Activated CD4-positive, alpha-beta T cell treated with anti-CD3 and anti-CD28 coated beads, Interleukin-10, Interleukin-2, amounts not matched to agents 100 ng/mL and 50 ng/mL, durations not matched to agents 16 hours and 8 hours (primary cell): ENCODE data around the gene FCHSD2.
"Not testable (repeated sequence)": the region's sequence is repeated elsewhere in the genome, so short reads cannot be mapped to it uniquely, and the experiment has no call there.

Experiments used
- DNase-seq: peaks from one replicate; pipeline ENCODE4 v3.0.0-alpha.2; 2020

Gene FCHSD2

GRCh38 chr11:73055655-73056354 lies 86.3 kb downstream of the FCHSD2 start:
- no peak for DNase-seq

GRCh38 chr11:73055002-73055401 lies 87.1 kb downstream of the FCHSD2 start:
- DNase-seq: no peak

GRCh38 chr11:73053964-73054363 lies 88.2 kb downstream of the FCHSD2 start:
- no peak for DNase-seq

- no peak for DNase-seq
Measured at GRCh38 chr11:73048446-73048845, 93.7 kb downstream of the FCHSD2 start.

DNA sequence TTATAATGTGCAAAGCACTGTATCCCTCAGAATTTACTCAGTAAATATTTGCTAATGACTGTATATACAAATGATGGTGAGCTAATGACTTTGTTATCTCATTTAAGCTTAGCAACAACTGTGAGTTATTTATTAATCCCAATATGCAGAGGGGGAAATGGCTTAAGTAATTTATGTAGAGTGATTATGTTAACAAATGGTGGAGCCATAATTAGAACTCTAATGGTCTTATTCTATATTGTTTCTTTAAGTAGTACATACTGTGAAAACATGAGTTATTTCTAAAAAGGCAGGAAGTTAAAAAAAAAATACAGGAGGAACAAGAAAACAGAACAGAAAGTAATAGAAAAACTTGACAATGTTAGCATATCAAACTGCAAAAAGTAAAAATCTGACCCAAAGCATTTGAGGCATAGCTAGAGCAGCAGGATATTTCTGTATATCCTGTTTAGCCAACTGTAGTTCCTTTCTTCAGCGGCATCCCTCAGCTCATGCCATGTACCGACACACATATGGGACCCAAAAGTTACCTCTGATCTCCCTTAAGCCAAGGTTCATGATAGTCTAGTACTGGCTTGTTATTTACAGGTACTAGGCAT lies 94.2 kb downstream of the FCHSD2 start:
- no peak for DNase-seq

GRCh38 chr11:73040046-73040445 lies 102.1 kb downstream of the FCHSD2 start:
- no peak for DNase-seq

- peak; percentile 2 for DNase-seq
Measured at GRCh38 chr11:73034777-73035176, 107.3 kb downstream of the FCHSD2 start.

- peak; percentile 45 for DNase-seq
Measured at GRCh38 chr11:73034331-73034730, 107.8 kb downstream of the FCHSD2 start.

GRCh38 chr11:73030130-73030529 lies 112.0 kb downstream of the FCHSD2 start:
- no peak for DNase-seq

GRCh38 chr11:73029403-73029802 lies 112.7 kb downstream of the FCHSD2 start:
- no peak for DNase-seq

DNA sequence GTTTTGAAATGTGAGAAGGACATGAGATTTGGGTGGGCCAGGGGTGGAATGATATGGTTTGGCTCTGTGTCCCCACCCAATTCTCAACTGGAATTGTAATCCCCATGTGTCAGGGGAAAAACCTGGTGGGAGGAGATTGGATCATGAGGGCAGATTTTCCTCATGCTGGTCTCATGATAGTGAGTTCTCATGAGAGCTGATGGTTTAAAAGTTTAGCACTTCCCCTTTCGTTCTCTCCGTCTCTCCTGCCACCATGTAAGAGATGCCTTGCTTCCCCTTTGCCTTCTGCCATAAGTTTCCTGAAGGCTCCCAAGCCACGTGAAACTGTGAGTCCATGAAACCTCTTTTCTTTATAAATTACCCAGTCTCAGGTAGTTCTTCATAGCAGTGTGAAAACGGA lies 113.5 kb downstream of the FCHSD2 start:
- no peak for DNase-seq

DNA sequence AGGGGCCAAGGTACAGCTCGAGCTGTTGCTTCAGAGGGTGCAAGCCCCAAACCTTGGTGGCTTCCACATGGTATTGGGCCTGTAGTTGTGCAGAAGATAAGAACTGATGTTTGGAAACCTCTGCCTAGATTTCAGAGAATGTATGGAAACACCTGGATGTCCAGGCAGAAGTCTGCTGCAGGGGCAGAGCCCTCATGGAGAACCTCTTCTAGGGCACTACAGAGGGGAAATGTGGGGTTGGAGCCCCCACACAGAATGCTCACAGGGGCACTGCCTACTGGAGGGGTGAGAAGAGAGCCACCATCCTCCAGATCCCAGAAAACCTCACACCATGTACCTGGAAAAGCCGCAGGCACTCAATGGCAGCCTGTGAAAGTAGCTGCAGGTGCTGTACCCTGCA lies 114.3 kb downstream of the FCHSD2 start:
- DNase-seq: not testable (repeated sequence)

GRCh38 chr11:73024639-73025038 lies 117.5 kb downstream of the FCHSD2 start:
- DNase-seq: no peak

GRCh38 chr11:73019996-73020395 lies 122.1 kb downstream of the FCHSD2 start:
- DNase-seq: no peak

- no peak for DNase-seq
Measured at GRCh38 chr11:73019449-73019848, 122.7 kb downstream of the FCHSD2 start.

DNA sequence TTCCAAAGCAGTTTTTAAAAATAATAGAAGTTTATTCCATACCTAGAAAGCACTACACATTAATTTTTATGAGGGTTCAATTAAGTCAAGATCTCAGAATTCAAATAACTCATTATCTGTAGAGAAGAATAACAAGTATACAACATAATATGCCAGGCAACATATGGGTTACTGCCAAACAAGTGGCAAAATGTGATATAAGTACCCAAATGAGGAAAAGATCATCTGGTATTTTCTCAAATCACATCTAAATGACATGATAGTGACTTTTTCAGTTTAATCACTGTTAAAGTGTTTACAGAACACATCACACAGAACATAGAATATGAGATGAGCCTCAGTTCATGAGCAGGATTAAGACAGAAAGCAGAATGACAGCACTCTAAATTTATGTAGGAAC lies 123.3 kb downstream of the FCHSD2 start:
- DNase-seq: no peak

GRCh38 chr11:73017024-73017751 lies 124.9 kb downstream of the FCHSD2 start:
- DNase-seq: no peak

DNA sequence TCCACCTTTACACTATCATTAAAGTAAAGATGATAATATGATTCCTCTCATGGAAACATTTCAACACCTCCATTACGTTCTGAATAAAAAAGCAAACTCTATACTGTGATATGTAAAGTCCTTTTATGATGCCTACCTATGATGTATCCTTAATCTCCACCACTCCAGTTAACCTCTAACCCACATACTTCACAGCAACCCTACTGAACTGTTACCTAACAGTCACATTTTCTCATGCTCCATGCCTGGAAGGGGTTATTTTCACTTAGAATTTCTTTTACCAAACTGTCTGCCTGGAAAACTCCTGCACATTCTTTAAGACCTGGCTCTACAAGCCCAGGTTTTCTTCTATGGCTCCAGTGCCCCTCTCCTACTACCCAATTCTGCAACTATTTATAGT lies 129.1 kb downstream of the FCHSD2 start:
- DNase-seq: no peak

DNA sequence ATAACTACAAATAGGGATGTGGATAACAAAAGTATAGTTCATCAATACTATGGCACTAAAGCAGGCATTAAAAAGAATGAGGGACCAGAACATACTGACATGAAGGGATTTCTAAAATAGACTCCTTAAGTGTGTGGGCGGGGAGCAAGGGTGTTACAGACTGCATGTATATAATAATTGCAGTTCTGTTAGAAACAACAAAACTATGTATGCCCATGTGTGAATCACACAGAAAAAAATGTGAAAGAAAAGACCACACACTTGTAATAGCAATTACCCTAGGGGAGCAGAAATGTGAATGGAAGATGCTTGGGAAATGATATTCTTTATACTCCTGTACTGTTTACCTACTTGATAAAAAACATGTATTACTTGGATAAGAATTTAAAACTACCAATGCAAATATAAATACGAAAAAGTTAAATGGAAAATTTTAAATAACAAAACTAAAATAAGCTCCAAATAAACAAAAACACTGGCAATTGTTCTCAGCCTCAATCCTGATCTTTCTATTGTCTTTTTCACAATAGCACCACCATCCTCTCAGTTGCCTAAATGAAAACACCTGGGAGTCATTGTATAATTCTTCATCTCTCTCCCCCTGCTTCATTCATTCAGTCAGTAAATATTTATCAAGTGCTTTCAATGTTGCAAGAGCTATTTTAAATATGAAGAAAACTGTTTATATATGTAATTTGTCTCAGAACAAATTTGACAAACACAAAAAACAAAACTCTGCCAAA lies 129.8 kb downstream of the FCHSD2 start:
- no peak for DNase-seq

GRCh38 chr11:73011126-73011817 lies 130.8 kb downstream of the FCHSD2 start:
- DNase-seq: no peak

DNA sequence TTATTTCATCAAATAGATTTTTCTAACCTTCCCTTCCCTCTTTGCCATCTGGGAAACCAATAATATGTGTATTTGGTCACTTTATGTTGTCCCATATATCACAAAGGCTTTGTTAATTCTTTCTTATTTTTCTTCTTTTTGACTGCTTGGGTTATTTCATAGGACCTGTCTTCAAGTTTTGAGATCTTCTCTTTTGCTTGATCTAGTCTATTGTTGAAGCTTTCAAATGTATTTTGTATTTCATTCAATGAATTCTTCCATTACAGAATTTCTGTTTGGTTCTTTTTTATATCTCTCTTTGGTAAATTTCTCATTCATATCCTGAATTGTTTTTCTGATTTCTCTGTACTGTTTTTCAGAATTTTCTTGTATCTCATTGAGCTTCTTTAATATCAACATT lies 132.1 kb downstream of the FCHSD2 start:
- DNase-seq: no peak

GRCh38 chr11:73004088-73004487 lies 138.0 kb downstream of the FCHSD2 start:
- no peak for DNase-seq

- DNase-seq: no peak
Measured at GRCh38 chr11:73003088-73003487, 139.0 kb downstream of the FCHSD2 start.
